Measurements from ENCODE around the gene AMBP.

Gene AMBP

GRCh38 chr9:114117614-114117995 is 39.5 kb upstream of the AMBP start:
- no peak overlapping the region for H3K4me3 ChIP-seq (ENCODE audit: low read depth, low read length)
- TF ChIP-seq, protein P1, sequence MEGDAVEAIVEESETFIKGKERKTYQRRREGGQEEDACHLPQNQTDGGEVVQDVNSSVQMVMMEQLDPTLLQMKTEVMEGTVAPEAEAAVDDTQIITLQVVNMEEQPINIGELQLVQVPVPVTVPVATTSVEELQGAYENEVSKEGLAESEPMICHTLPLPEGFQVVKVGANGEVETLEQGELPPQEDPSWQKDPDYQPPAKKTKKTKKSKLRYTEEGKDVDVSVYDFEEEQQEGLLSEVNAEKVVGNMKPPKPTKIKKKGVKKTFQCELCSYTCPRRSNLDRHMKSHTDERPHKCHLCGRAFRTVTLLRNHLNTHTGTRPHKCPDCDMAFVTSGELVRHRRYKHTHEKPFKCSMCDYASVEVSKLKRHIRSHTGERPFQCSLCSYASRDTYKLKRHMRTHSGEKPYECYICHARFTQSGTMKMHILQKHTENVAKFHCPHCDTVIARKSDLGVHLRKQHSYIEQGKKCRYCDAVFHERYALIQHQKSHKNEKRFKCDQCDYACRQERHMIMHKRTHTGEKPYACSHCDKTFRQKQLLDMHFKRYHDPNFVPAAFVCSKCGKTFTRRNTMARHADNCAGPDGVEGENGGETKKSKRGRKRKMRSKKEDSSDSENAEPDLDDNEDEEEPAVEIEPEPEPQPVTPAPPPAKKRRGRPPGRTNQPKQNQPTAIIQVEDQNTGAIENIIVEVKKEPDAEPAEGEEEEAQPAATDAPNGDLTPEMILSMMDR (IDR thresholded peaks at IDR 0.05; ENCODE audit: low read depth, low read length), result no peak

GRCh38 chr9:114116126-114116747 is 38.1 kb upstream of the AMBP start:
- H3K4me3 ChIP-seq (ENCODE audit: low read depth, low read length), result no peak overlapping the region
- TF ChIP-seq, protein P1 (IDR thresholded peaks at IDR 0.05; ENCODE audit: low read depth, low read length), result no peak

DNA sequence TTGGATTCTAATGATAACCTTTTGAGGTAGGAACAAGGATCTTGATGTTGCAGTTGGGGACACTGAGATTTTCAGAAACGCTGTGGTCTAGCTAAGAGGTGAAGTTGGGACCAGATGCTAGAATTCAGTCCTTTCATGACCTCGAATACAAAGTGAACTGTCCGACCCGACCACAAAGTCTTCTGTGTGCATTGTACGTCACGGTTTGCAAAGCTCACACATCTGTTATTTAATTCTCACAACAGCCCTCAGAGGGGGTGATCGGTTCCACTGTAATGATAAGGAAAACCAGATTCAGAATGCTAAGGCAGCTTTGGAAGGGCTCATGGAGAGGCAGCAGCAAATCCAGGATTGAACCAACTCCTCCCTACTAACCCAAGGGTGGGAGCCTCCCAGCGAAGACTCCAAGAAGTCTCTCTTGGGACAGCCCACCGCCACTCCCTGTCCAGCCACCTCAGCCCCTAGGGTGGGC is 37.6 kb upstream of the AMBP start:
- H3K4me3 ChIP-seq (ENCODE audit: low read depth, low read length), result no peak overlapping the region
- TF ChIP-seq, protein P1 (IDR thresholded peaks at IDR 0.05; ENCODE audit: low read depth, low read length), result no peak

GRCh38 chr9:114114364-114114763 is 36.3 kb upstream of the AMBP start:
- H3K4me3 ChIP-seq (ENCODE audit: low read depth, low read length), result no peak overlapping the region
- TF ChIP-seq, protein P1 (IDR thresholded peaks at IDR 0.05; ENCODE audit: low read depth, low read length), result no peak

DNA sequence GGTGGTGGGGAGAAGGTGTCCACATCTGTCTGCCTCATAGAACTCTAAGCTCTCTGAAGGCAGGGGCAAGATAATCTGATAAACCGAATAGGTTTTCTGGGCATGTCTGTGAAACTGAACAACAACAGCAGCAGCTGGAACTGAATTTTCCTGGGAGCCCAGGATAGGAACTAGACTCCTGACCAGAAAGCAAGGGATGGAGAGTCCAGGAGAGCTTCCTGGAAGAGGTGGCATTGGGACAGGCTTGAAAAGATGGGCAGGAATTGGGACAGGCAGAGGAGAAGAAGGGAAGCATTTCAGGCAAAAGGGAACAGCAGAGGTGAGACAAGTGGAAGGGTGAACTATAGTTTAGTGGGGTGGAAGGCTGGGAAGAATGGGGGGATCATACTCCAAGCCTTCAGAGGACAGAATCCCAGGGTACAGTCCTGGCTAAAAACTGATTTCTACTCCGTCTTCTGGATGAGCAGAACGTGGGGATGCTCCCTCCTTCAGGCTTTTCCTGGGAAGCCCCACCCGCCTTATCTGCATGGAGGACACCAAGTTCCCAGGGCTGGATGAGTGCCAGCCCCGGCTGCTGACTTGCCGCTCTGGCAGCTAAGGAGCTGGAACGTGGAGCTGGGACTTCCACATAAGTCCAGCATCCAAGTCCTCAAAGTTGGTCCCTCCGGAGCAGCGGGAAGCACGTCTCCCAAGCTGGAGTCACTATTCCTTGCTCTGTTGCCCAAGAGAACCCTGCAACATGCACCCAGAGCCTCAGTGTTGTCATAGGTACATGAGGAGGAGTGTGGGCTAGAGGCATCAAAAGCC is 34.9 kb upstream of the AMBP start:
- TF ChIP-seq, protein P1 (IDR thresholded peaks at IDR 0.05; ENCODE audit: low read depth, low read length), result no peak
- H3K4me3 ChIP-seq (ENCODE audit: low read depth, low read length), result no peak overlapping the region

GRCh38 chr9:114112325-114112724 is 34.2 kb upstream of the AMBP start:
- no peak overlapping the region for H3K4me3 ChIP-seq (ENCODE audit: low read depth, low read length)
- TF ChIP-seq, protein P1 (IDR thresholded peaks at IDR 0.05; ENCODE audit: low read depth, low read length), result no peak

DNA sequence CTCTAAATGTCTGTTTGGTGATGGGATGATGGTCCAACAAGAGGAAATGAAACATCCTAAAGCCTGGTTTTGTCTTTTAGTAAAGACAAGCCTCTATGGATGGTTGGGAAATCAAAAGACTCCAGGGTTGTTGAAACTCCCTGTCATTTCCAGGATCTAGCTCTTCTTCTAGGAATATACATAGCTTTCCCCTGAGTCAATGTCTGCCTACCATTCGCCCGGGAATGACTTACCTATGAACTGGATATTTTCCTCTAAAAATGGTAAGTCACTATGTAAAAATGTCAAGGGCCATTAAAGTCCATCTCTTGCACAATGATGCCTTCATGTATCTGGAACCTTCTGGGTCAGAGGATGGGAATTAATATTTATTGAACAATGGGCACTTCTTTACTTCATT is 32.1 kb upstream of the AMBP start:
- TF ChIP-seq, protein P1 (IDR thresholded peaks at IDR 0.05; ENCODE audit: low read depth, low read length), result no peak
- no peak overlapping the region for H3K4me3 ChIP-seq (ENCODE audit: low read depth, low read length)
